Pulmonary artery endothelial cell (primary cell): ENCODE results near the gene MBOAT1. TPM values are rescaled to one million over a fixed set of nuclear protein-coding genes. Genes with fewer than 3 reads are reported as not detected.
"Not testable (repeated sequence)": the region's sequence is repeated elsewhere in the genome, so short reads cannot be mapped to it uniquely, and the experiment has no call there.

Experiments
- DNase-seq: peaks from one replicate; pipeline ENCODE4 v3.0.0-alpha.2; 2011; ENCODE audit warnings: low read depth, low spot score
- total RNA-seq: library from RNA; depleted of rRNA; stranded (reverse); fragments of >200 nt; gene quantifications from 2 replicates; pipeline ENCODE4 v1.2.3, GENCODE V29; 2014

Gene MBOAT1, protein sequence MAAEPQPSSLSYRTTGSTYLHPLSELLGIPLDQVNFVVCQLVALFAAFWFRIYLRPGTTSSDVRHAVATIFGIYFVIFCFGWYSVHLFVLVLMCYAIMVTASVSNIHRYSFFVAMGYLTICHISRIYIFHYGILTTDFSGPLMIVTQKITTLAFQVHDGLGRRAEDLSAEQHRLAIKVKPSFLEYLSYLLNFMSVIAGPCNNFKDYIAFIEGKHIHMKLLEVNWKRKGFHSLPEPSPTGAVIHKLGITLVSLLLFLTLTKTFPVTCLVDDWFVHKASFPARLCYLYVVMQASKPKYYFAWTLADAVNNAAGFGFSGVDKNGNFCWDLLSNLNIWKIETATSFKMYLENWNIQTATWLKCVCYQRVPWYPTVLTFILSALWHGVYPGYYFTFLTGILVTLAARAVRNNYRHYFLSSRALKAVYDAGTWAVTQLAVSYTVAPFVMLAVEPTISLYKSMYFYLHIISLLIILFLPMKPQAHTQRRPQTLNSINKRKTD
- 2.4 and 7.1 TPM in 2 replicates for total RNA-seq

DNA sequence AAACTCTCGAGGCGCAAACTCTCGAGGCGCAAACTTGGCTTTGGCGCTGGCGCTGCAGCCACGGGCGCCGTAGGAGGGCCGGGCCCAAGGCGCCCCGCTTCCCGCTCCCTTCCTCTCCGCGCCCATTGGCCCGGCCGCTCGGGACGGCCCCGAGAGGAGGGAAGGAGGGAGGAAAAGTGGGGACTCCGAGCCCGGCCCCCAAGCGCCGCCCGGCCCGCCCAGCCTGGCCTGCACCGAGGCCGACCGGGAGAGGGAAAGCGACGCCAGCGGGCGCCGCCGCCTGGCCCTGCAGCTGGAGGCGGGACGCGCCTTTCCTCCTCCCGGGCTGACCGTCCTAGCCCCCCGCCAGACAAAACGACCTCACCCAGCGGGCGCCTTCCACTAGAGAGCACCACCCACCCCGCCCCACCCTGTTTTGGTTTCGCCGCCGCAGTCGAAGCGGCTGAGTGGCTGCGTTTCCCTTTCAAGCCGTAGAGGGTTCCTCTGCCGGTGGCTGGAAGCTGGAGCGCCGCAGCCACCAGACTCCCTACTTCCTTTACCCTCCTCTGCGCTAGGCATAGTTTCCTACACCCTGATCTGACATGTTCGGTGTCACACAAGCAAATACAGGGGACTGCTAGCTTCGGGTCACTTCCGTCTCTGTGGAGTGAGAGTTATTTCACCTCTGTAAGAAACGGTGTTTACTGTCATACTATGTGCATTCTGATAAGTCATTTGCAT, at the start of gene MBOAT1:
MBOAT1 (minus strand) TSS at position 78 of the 720 bp plus-strand sequence. CDS start 235 bp downstream, outside the sequence.
- peak; percentile 56 for DNase-seq

DNA sequence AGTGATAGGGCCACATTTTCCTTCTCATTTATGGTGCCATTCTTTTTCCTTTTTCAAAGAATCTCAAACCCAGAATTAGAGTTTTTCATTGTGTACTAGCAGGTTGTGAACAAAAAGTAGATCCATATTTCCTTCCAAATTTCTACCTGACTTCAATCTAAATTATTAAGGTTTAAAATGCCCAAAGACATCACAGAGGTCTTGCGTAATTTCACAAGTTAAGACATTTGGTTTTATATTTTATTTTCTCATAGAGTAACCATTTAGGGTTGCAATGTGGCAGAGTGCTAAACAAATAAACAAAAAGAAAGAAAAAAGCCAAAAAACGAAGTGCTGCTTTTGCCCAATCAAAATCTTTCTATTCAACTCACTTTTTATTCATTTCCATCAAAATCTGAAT, 49.4 kb upstream of the MBOAT1 start:
- DNase-seq: no peak

DNA sequence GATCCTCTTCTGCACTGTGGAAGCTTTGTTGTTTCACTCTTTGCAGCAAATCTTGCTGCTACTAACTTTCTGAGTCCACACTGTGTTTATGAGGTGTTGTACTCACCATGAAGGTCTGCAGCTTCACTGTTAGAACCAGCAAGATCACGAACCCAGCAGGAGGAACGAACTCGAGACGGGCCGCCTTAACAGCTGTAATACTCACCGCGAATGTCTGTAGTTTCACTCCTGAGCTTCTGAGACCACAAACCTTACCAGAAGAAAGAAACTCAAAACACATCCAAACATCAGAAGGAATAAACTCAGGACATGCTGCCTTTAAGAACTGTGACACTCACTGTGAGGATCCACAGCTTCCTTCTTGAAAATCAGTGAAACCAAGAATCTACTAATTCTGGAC, 48.1 kb upstream of the MBOAT1 start:
- no peak for DNase-seq

DNA sequence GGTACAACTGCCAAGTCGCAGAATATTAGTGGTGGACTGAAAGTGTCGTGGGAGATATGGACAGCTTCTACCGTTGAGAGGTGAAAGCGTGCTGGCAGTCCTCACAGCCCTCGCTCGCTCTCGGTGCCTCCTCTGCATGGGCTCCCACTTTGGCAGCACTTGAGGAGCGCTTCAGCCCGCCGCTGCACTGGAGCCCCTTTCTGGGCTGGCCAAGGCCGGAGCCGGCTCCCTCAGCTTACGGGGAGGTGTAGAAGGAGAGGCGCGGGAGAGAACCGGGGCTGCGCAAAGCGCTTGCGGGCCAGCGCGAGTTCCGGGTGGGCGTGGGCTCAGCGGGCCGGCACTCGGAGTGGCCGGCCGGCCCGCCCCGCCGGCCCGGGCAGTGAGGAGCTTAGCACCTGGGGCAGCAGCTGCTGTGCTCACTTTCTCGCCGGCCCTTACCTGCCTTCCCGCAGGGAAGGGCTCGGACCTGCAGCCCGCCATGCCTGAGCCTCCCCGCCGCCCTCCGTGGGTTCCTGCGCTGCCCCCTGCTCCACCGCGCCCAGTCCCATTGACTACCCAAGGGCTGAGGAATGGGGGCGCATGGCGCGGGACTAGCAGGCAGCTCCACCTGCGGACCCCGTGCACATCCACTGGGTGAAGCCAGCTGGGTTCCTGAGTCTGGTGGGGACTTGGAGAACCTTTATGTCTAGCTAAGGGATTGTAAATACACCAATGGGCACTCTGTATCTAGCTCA, 47.2 kb upstream of the MBOAT1 start:
- no peak for DNase-seq

DNA sequence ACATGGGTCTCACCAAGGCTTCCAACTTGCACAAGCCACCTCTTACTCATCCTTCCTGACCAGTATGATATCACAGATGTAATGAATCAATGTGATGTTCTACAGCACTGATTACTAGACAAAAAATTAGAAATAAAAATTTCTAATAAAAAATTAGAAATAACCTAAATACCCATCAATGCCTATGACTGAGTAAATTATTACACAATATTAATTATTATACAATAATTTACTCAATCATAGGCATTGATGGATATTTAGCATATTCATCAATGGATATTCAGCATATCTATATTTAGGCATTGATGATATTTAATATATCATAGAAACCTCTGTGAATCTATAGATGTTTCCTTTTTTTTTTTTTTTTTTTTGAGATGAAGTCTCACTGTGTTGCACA, 43.2 kb upstream of the MBOAT1 start:
- DNase-seq: no peak

DNA sequence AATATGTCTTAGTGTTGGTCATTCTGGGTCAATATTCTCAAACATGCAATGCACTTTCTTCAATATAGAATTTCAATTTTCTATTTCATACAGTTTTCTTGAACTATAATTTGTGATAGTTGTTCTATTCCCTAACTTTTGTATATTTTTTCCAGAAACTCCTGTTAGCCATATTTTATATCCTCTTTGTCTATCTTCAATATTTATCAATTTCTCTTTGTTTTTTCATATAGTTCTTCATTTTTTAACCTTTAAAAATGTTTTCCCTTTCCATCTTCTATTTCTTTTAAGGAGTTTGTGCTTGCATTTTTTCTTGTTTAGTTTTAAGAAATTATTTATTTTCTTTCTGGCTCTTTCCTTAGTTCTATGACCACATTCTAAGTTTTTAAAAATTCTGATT, 42.0 kb upstream of the MBOAT1 start:
- DNase-seq: no peak

DNA sequence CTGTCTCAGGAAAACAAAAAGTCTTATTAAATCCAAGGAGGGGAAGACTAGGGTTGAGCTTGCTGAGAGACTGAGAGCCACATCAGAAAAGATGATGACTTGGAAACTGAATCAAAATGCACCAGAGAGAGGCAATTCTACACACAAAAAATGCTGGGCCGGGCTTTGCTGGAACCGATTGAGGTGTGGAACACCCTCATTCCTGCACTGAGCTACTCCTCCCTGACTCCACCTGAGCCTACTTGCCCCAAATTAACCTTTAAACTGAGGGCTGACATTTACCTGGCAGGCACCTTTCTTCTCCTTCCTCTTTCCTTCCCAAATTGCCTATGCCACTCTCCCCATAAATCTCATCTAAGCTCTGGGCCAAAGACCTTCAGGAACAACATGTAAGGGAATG, 40.8 kb upstream of the MBOAT1 start:
- no peak for DNase-seq

DNA sequence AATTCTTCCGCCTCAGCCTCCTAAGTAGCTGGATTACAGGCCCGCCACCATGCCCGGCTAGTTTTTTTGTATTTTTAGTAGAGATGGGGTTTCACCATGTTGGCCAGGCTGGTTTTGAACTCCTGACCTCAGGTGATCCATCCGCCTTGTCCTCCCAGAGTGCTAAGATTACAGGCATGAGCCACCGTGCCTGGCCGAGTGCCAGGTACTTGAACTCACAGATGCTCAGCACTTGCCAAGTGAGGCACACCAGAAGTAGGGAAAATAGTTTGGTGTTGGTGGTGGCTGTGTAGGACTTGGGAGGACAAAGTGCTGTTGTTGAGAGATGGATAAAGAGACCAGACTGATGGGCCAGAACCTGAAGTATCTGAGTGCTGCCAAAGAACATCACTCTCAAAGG, 40.0 kb upstream of the MBOAT1 start:
- DNase-seq: no peak

DNA sequence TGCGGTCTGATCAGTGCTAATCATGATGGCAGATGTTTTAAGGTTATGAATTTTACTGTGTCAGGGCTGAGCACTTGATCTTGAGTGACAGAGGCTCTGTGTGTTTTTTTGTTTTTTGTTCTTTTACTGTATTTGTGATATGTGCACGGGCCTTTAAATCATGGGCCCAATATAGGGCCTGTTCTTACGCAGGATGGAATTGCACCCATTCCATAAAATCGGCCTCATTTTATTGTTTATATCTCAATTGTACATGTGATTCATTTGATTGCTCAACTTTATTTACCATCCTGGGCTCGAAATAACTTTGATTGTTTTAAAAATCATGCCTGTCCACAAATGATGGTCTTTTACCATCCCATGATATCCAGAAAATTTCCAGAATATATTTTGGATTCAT, 39.3 kb upstream of the MBOAT1 start:
- no peak for DNase-seq

DNA sequence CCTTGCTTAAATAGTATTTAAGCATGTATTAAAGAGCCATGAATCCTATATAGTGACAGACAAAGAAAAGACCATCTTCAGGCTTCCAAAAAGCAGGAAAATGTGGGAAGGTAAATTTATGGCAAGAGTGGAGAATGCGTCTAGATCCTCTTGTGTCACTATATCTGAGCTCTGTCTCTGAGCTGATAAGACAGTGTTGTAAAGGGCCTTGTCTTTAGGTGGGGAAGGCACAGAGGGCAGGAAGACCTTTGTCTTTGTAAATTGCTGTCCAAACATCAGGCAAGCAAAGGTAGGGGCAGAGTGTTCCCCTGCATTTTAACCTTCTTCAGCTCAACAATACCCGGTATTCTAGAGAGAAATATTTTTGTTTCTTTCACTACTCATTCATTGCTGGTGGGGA, 33.9 kb upstream of the MBOAT1 start:
- DNase-seq: no peak

DNA sequence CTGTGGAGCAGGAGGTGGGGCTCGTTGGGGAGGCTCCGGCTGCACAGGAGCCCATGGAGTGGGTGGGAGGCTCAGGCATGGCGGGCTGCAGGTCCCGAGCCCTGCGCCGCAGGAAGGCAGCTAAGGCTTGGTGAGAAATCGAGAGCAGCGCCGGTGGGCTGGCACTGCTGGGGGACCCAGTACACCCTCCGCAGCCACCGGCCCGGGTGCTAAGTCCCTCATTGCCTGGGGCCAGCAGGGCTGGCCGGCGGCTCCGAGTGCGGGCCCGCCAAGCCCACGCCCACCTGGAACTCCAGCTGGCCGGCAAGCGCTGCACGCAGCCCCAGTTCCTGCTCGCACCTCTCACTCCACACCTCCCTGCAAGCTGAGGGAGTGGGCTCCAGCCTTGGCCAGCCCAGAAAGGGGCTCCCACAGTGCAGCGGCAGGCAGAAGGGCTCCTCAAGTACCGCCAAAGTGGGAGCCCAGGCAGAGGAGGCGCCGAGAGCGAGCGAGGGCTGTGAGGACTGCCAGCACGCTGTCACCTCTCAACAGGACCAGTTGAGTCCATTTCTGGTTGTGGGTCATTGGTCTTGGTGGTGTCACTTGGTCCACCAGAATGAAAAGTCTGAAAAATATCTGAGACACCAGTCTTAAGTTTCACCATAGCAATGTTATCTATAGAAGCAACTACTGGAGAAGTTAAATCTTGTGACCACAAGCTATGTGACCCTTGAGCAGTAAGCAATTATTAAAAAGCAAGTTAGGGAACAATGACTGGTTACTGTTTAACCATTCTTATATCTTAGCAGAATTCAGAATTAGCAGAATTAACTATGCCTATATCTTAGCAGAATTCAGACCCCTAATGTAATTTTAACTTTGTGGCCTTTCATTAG, 32.8 kb upstream of the MBOAT1 start:
- DNase-seq: not testable (repeated sequence)

DNA sequence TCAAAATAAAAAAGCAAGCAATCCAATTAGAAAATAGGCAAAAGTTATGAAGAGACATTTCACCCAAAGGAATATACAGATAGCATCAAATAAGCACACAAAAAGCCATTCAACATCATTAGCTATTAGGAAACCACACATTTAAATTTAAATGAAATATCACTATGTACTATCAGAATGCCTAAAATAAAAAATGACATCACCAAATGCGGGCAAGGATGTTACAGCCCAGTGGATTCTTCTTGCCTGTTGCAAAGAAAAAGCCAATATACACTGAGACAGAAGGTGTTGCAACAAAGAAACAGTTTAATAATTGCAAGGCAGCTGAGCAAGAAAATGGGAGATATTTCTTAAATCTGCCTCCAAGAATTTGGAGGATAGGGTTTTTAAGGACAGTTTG, 31.0 kb upstream of the MBOAT1 start:
- no peak for DNase-seq

DNA sequence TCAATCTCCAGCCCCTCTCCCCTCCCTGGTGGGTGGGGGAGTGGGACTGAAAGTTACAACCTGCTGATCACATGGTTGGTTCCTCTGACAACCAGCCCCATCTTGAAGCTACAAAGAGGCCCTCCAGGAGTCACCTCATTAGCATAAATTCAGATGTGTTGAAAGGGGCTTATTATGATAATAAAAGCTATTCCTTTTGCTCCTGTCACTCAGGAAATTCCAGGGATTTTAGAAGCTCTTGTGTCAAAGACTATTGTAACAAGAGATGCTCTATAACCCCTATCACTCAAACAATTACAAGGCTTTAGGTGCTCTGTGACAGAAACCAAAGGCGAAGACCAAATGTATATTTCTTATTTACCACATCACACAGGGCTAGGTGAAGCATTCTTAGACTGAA, 30.1 kb upstream of the MBOAT1 start:
- DNase-seq: no peak

DNA sequence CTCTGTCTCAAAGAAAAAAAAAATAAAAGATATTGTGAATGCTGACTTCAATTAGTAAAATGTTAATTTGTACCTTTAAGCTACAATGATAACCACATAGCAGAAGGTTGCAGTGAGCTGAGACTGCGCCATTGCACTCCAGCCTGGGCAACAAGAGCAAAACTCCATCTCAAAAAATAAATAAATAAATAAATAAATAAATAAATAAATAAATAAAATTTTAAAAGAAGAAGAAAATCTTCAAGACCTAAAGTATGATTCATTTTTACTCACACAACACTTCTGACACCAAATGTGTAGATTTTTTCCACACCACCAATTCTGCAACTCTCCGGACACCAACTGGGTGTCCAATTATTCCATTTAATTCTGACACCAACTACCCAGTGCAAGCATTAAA, 28.8 kb upstream of the MBOAT1 start:
- no peak for DNase-seq

DNA sequence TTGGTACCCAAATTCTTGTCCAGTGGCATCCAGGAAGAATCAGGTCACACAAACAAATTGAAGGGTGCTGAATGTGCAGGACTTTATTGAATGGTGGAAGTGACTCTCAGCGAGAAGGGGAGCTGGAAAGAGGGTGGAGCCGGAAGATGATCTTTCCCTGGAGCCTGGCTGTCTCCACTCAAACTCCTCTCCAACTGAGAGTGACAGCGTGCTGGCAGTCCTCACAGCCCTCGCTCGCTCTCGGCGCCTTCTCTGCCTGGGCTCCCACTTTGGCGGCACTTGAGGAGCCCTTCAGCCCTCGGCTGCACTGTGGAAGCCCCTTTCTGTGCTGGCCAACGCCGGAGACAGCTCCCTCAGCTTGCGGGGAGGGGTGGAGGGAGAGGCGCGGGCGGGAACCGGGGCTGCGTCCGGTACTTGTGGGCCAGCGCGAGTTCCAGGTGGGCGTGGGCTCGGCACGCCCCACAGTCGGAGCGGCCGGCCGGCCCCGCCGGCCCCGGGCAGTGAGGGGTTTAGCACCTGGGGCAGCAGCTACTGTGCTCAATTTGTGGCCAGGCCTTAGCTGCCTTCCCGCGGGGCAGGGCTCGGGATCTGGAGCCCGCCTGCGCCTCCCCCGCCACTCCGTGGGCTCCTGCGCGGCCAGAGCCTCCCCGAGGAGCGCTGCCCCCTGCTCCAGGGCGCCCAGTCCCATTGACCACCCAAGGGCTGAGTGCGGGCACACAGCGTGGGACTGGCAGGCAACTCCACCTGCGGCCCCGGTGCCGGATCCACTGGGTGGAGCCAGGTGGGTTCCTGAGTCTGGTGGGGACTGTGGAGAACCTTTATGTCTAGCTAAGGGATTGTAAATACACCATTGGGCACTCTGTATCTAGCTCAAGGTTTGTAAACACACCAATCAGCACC, 26.7 kb upstream of the MBOAT1 start:
- no peak for DNase-seq

DNA sequence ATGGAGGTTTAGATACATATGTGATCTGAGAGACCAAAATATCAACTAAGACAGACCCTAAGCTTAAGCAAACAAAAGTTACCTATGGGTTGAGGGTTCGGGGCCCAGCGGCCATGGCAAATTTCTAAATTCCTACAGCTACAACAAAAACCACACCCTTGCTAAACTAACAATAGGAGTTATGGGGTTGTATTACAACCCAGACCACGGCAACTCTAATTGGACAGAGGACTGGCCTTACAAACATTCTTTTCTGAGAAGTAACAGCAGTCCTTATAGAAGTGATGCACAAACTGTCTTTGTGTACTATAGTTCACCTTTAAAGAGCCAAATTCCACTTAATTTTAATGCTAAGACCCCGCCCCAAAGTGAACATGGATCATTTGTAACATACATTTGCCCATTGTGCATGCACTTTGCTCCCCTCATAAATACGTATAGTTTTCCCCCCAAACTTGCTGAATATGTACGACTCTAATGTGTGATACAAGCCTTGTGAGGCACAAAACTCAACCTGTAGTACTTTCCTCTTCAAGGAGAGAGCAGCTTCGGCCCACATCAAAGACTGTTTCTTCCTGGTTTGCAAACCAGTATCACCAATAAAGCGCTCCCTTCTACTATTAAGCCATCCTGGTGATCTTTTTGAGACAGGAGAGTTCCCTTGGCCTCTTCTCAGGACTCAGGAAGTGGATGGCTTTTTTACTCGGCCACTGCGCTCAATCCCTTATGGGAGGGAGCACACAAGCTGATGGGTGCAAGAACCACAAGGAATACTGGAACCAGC, 25.6 kb upstream of the MBOAT1 start:
- no peak for DNase-seq

DNA sequence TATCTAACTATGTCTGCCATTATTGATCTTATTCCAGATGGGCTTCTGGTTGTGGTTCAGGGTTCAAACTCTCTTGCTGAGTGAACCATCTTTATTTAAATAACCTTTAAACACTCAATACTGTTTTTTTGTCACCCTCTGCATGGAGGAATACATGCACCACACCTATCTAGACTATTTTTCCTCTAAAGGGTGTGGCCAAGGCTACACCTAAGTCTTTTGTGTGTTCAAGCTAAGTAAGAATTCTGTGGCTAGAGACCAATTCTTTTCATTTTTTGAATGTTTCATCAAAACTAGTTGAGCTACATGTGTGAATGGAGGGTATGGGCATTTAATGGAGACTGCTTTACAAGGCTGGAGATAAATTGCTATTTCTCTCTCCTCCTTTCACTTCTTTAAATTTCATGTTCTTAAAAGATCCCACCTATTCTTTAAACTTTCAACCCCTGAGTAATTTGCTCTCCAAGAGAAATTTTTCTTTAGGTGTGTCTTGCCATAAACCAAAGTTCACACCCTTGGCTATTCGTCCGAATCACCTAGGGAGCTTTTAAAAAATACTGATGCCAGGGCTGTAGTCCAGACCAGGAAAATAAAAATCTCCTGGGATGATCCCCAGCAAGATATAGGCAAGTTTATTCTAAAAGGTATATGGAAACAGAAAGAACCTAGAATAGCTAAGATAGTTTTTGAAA, 24.8 kb upstream of the MBOAT1 start:
- no peak for DNase-seq

DNA sequence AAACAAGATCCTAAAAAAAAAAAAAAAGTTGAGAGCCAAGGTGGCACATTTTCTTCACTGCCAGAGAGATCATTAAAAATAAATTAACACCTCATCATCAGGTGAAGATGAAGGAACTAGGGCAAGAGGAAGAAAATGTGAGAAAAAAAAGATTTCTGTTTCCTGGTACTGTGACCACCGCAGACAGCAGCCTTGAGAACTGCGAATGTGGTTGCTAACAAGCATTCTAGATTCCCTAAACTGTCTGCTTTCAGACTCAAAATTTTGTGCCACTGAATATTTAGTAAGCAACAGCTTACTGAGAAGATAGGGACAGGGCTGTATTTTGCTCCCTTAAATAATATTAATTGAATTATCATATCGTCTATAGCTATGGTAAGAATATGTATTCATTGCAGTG, 24.1 kb upstream of the MBOAT1 start:
- no peak for DNase-seq

DNA sequence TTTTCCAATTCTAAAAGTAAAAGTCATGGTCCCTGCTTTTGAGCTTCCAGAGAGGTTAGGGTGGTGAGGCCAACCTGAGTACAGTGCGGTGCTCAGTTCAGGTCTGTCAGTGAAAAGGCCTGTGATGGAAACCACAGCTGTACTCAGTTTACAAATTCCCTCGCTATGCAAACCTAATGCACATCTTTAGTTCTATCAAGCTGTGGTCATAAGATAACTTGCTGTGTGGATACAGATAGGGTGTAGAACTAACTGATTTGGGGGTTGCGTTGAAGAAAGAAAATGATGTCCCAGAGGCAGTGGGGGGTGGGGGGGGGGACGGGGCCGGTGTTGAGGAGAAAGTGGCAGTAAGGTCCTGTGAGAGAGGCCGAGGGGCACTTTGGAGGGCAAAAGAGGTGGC, 22.8 kb upstream of the MBOAT1 start:
- DNase-seq: no peak
